ENCODE measurements around the gene PSMC3.

The PSMC3 gene

GRCh38 chr11:47426062-47426956 lies at the start of gene PSMC3:
PSMC3 (minus strand) TSS chr11:47426439; CDS start chr11:47426279, 160 bp downstream.
- peak; percentile 98 to 99 for DNase-seq (ENCODE audit: low read depth in 2 of 2)

GRCh38 chr11:47470671-47471070 lies 44.4 kb upstream of the PSMC3 start:
- no peak for DNase-seq (ENCODE audit: low read depth in 2 of 2)

GRCh38 chr11:47469361-47470179 lies 43.3 kb upstream of the PSMC3 start:
- no peak for DNase-seq (ENCODE audit: low read depth in 2 of 2)

- no peak for DNase-seq (ENCODE audit: low read depth in 2 of 2)
Measured at GRCh38 chr11:47468598-47469214, 42.5 kb upstream of the PSMC3 start.

GRCh38 chr11:47467357-47467756 lies 41.1 kb upstream of the PSMC3 start:
- DNase-seq (ENCODE audit: low read depth in 2 of 2): no peak

- DNase-seq (ENCODE audit: low read depth in 2 of 2): no peak
Measured at GRCh38 chr11:47466701-47467250, 40.5 kb upstream of the PSMC3 start.

GRCh38 chr11:47466201-47466600 lies 40.0 kb upstream of the PSMC3 start:
- no peak for DNase-seq (ENCODE audit: low read depth in 2 of 2)

GRCh38 chr11:47464483-47464882 lies 38.2 kb upstream of the PSMC3 start:
- no peak for DNase-seq (ENCODE audit: low read depth in 2 of 2)

GRCh38 chr11:47461876-47462275 lies 35.6 kb upstream of the PSMC3 start:
- no peak for DNase-seq (ENCODE audit: low read depth in 2 of 2)

- DNase-seq (ENCODE audit: low read depth in 2 of 2): no peak
Measured at GRCh38 chr11:47460571-47461235, 34.5 kb upstream of the PSMC3 start.

- peak; percentile 35 to 42 for DNase-seq (ENCODE audit: low read depth in 2 of 2)
Measured at GRCh38 chr11:47454258-47454671, 28.0 kb upstream of the PSMC3 start.

- DNase-seq (ENCODE audit: low read depth in 2 of 2): no peak
Measured at GRCh38 chr11:47453365-47453764, 27.1 kb upstream of the PSMC3 start.

GRCh38 chr11:47451990-47452389 lies 25.8 kb upstream of the PSMC3 start:
- DNase-seq (ENCODE audit: low read depth in 2 of 2): no peak

- no peak for DNase-seq (ENCODE audit: low read depth in 2 of 2)
Measured at GRCh38 chr11:47451436-47451835, 25.2 kb upstream of the PSMC3 start.

GRCh38 chr11:47449541-47449940 lies 23.3 kb upstream of the PSMC3 start:
- DNase-seq (ENCODE audit: low read depth in 2 of 2): no peak

- DNase-seq (ENCODE audit: low read depth in 2 of 2): no peak
Measured at GRCh38 chr11:47448566-47449427, 22.6 kb upstream of the PSMC3 start, which contains the start of gene RAPSN. RAPSN (minus strand) TSS chr11:47449136; CDS start chr11:47448964, 172 bp downstream.

GRCh38 chr11:47447906-47448305 lies 21.7 kb upstream of the PSMC3 start:
- no peak for DNase-seq (ENCODE audit: low read depth in 2 of 2)

GRCh38 chr11:47446833-47447232 lies 20.6 kb upstream of the PSMC3 start:
- DNase-seq (ENCODE audit: low read depth in 2 of 2): no peak

GRCh38 chr11:47445840-47446239 lies 19.6 kb upstream of the PSMC3 start:
- no peak for DNase-seq (ENCODE audit: low read depth in 2 of 2)

GRCh38 chr11:47443817-47444216 lies 17.6 kb upstream of the PSMC3 start:
- DNase-seq (ENCODE audit: low read depth in 2 of 2): no peak
